Ramos (cell line): ENCODE measurements around the gene BTLA.
"Not testable (repeated sequence)": the region's sequence is repeated elsewhere in the genome, so short reads cannot be mapped to it uniquely, and the experiment has no call there.

Experiments used
- in situ Hi-C: fragments of 300-500 bp; cut with MboI; formaldehyde crosslinking; loops from one replicate; pipeline ENCODE4 v1.14.3; 2022; ENCODE audit warnings: low sequenced_read_pairs; ENCODE audit not compliant: unreplicated experiment

Gene BTLA

GRCh38 chr3:112494448-112494767 lies 4.9 kb downstream of the BTLA start:
- in situ Hi-C loops = not testable (repeated sequence)

GRCh38 chr3:112492124-112492523 lies 7.1 kb downstream of the BTLA start:
- in situ Hi-C loops = no loop called here

GRCh38 chr3:112491373-112491772 lies 7.9 kb downstream of the BTLA start:
- in situ Hi-C loops = no loop called here

- in situ Hi-C loops = no loop called here
Measured at GRCh38 chr3:112489674-112490479, 9.4 kb downstream of the BTLA start.

- in situ Hi-C loops = no loop called here
Measured at GRCh38 chr3:112486811-112487505, 12.3 kb downstream of the BTLA start.

GRCh38 chr3:112484352-112484751 lies 14.9 kb downstream of the BTLA start:
- in situ Hi-C loops = no loop called here

- in situ Hi-C loops = no loop called here
Measured at GRCh38 chr3:112482675-112483074, 16.6 kb downstream of the BTLA start.

GRCh38 chr3:112481302-112481721 lies 18.0 kb downstream of the BTLA start:
- in situ Hi-C loops = no loop called here

- in situ Hi-C loops = no loop called here
Measured at GRCh38 chr3:112477891-112478290, 21.4 kb downstream of the BTLA start.

GRCh38 chr3:112476346-112476745 lies 22.9 kb downstream of the BTLA start:
- in situ Hi-C loops = no loop called here

- in situ Hi-C loops = no loop called here
Measured at GRCh38 chr3:112474796-112475195, 24.5 kb downstream of the BTLA start.

- in situ Hi-C loops = no loop called here
Measured at GRCh38 chr3:112472691-112473090, 26.6 kb downstream of the BTLA start.

- in situ Hi-C loops = no loop called here
Measured at GRCh38 chr3:112471596-112472325, 27.5 kb downstream of the BTLA start.

- in situ Hi-C loops = no loop called here
Measured at GRCh38 chr3:112470788-112471187, 28.5 kb downstream of the BTLA start.

GRCh38 chr3:112469671-112470070 lies 29.6 kb downstream of the BTLA start:
- in situ Hi-C loops = no loop called here

GRCh38 chr3:112467539-112467938 lies 31.7 kb downstream of the BTLA start:
- in situ Hi-C loops = no loop called here

GRCh38 chr3:112466020-112466419 lies 33.3 kb downstream of the BTLA start:
- in situ Hi-C loops = no loop called here

GRCh38 chr3:112464264-112464663 lies 35.0 kb downstream of the BTLA start:
- in situ Hi-C loops = no loop called here

GRCh38 chr3:112463250-112463649 lies 36.0 kb downstream of the BTLA start:
- in situ Hi-C loops = no loop called here

GRCh38 chr3:112461787-112462186 lies 37.5 kb downstream of the BTLA start:
- in situ Hi-C loops = not testable (repeated sequence)

GRCh38 chr3:112460519-112461195 lies 38.6 kb downstream of the BTLA start:
- in situ Hi-C loops = no loop called here
